ENCODE measurements around the gene ROBO2.

ROBO2 gene

GRCh38 chr3:77303955-77304699 lies 264.2 kb downstream of the ROBO2 start:
- H3K36me3 ChIP-seq (ENCODE audit: insufficient read depth, low read length), result no peaks in the 10 kb centered on the region
- no peak overlapping the region for H3K27ac ChIP-seq (ENCODE audit: low read depth, low read length, poor library complexity, severe bottlenecking)
- no peaks in the 10 kb centered on the region for H3F3A ChIP-seq (ENCODE audit: insufficient read depth, low read length)
- no peak overlapping the region for H3K9ac ChIP-seq (ENCODE audit: low read length)
- H3K4me2 ChIP-seq (ENCODE audit: low read length), result no peak overlapping the region
- H3K9me3 ChIP-seq (ENCODE audit: low read length), result no peaks in the 10 kb centered on the region
- H4K20me1 ChIP-seq (ENCODE audit: insufficient read depth, low read length), result no peaks in the 10 kb centered on the region
- no peak overlapping the region for H3K4me3 ChIP-seq (ENCODE audit: low read depth, low read length, poor library complexity, severe bottlenecking)
- H2AFZ ChIP-seq (ENCODE audit: low read length), result no peak overlapping the region
- H3K27me3 ChIP-seq (ENCODE audit: insufficient read depth, low read length), result no peaks in the 10 kb centered on the region
- H3K9me2 ChIP-seq (ENCODE audit: low read depth, low read length), result no peaks in the 10 kb centered on the region
- TF ChIP-seq EZH2 (IDR thresholded peaks at IDR 0.05; ENCODE audit: borderline replicate concordance, low read length) (no peak), CTCF (IDR thresholded peaks at IDR 0.05; ENCODE audit: low read length) (no peak)
- no peaks in the 10 kb centered on the region for H3K79me2 ChIP-seq (ENCODE audit: insufficient read depth, low read length)
- H3K4me1 ChIP-seq (ENCODE audit: insufficient read depth, low read length, severe bottlenecking), result peaks cover 7% of the 10 kb centered on the region

- no peak overlapping the region for H2AFZ ChIP-seq (ENCODE audit: low read length)
- TF ChIP-seq EZH2 (IDR thresholded peaks at IDR 0.05; ENCODE audit: borderline replicate concordance, low read length), result no peak
- no peak for TF ChIP-seq CTCF (IDR thresholded peaks at IDR 0.05; ENCODE audit: low read length)
- H3K4me2 ChIP-seq (ENCODE audit: low read length), result no peak overlapping the region
- no peaks in the 10 kb centered on the region for H3K79me2 ChIP-seq (ENCODE audit: insufficient read depth, low read length)
- no peak overlapping the region for H3K4me3 ChIP-seq (ENCODE audit: low read depth, low read length, poor library complexity, severe bottlenecking)
- H3K9me3 ChIP-seq (ENCODE audit: low read length), result no peaks in the 10 kb centered on the region
- H3K36me3 ChIP-seq (ENCODE audit: insufficient read depth, low read length), result no peaks in the 10 kb centered on the region
- no peak overlapping the region for H3K9ac ChIP-seq (ENCODE audit: low read length)
- H3F3A ChIP-seq (ENCODE audit: insufficient read depth, low read length), result no peaks in the 10 kb centered on the region
- no peaks in the 10 kb centered on the region for H3K9me2 ChIP-seq (ENCODE audit: low read depth, low read length)
- no peaks in the 10 kb centered on the region for H3K27me3 ChIP-seq (ENCODE audit: insufficient read depth, low read length)
- H3K4me1 ChIP-seq (ENCODE audit: insufficient read depth, low read length, severe bottlenecking), result peaks cover 7% of the 10 kb centered on the region
- no peak overlapping the region for H3K27ac ChIP-seq (ENCODE audit: low read depth, low read length, poor library complexity, severe bottlenecking)
- H4K20me1 ChIP-seq (ENCODE audit: insufficient read depth, low read length), result no peaks in the 10 kb centered on the region
These were observed 264.8 kb downstream of the ROBO2 start for GRCh38 chr3:77304700-77305021.

GRCh38 chr3:77309460-77309859 lies 269.6 kb downstream of the ROBO2 start:
- no peak for TF ChIP-seq CTCF (IDR thresholded peaks at IDR 0.05; ENCODE audit: low read length)
- TF ChIP-seq EZH2 (IDR thresholded peaks at IDR 0.05; ENCODE audit: borderline replicate concordance, low read length), result no peak
- Histone ChIP-seq H3K4me3 (ENCODE audit: low read depth, low read length, poor library complexity, severe bottlenecking) (no peak overlapping the region), H3K27me3 (ENCODE audit: insufficient read depth, low read length) (no peaks in the 10 kb centered on the region), H2AFZ (ENCODE audit: low read length) (no peak overlapping the region), H3K9me2 (ENCODE audit: low read depth, low read length) (no peaks in the 10 kb centered on the region), H3K36me3 (ENCODE audit: insufficient read depth, low read length) (no peaks in the 10 kb centered on the region), H3K9me3 (ENCODE audit: low read length) (no peaks in the 10 kb centered on the region), H3F3A (ENCODE audit: insufficient read depth, low read length) (no peaks in the 10 kb centered on the region), H4K20me1 (ENCODE audit: insufficient read depth, low read length) (no peaks in the 10 kb centered on the region), H3K4me2 (ENCODE audit: low read length) (no peak overlapping the region), H3K4me1 (ENCODE audit: insufficient read depth, low read length, severe bottlenecking) (peaks cover 2% of the 10 kb centered on the region), H3K79me2 (ENCODE audit: insufficient read depth, low read length) (no peaks in the 10 kb centered on the region), H3K27ac (ENCODE audit: low read depth, low read length, poor library complexity, severe bottlenecking) (no peak overlapping the region), H3K9ac (ENCODE audit: low read length) (no peak overlapping the region)
